HG02840 (cell line): ENCODE data around the gene MRPL43.

Source experiments
- ATAC-seq: cut with Tn5 transposase; IDR thresholded peaks from one replicate; pipeline ENCODE4 v1.9.1; 2021; ENCODE audit warnings: mild to moderate bottlenecking, moderate library complexity, moderate number of reproducible peaks; ENCODE audit not compliant: unreplicated experiment, low FRiP score

The MRPL43 gene

DNA sequence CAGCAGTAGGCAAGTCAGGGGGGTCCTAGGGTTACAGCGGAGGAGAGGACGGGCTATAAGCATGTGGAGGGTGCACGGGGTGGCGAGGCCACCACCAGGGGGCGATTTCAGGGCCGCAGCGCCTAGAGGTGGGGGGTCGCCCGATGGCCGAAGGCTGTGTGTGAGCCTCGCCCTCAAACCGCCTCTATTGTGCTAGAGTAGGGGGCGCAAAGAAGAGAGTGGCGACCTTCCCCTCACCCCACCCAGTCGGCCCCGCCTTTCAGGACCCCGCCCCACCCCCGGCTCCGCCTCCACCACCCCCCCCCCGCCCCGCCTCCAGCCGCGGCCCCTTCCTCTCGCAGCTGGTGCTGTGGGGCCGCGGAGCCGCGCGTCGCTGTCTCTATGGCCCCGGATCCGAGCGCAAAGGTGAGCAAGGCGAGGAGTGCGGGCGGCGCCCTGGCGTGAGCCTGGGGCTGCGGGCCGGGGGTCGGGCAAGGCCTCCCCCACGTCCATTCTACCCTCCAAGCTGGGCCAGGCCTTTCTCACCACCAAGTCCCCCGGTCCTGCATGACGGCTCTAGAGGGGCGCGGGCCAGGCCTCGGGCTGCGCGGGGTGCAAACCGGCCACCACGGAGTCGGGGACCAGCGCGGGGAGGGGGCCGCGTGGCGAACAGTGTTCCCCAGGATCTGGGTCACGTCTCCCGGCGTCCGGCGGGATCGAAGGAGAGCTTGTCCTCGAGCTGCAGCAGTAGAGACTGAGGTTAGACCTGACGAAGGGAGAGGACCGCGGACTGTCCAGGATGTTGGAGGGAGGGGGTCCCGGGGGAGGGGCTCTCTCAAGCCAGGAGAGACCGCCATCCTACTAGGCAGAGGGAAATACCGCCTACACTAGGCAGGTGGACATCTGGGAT lies 17.9 kb downstream of the MRPL43 start, which contains the start of gene SEMA4G:
Gene SEMA4G, plus strand, starts transcription at position 318 of the 889 bp plus-strand sequence. CDS start 3,409 bp downstream, outside the sequence.
- ATAC-seq: no peak

DNA sequence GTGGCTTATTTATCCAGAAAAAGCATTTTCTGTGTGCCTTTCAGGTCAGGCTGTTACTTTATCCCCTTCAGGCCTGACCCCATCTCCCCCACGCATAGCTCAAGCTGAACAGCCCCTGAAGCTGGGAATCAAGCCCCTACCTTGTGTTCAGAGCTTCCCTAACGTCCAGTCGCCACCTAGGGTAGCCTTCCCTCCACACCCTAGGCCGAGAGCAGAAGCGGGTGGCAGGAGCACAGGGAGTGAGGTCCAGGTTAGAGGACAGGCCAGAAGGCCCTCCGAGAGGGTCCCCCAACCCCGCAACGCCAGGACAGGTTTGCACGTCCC lies 18.5 kb downstream of the MRPL43 start:
- no peak for ATAC-seq

DNA sequence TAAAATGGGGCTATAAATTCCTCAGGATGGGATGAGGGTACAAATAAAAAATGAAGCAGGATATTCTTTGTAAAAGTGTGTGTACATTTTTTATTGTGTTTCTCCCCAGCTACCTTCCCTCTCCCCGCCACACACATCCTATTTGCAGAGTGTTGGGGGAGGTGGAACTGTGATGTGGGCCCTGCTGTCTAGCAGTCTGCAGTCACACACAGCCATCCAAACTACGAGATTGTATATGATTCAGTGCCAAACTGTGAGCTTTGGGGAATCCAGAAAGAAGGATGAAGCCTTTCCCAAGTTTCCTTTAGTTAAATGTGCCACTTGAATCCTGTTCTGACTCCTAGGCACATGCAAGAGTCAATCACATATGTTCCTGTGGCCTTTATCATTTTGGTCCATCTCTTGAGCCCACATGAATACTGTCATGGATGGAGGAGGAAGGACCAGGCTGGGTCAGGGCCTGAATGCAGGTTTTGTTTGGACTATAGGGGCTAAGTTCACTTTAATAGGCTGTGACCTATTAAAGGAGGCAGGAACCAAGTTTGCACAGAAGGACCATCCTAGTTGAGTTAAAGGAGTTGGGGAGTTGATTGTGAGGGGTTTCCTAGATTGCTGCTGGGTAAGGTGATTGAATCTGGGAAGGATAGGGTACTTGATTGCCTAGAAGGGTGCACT lies 19.1 kb downstream of the MRPL43 start:
- ATAC-seq: no peak

DNA sequence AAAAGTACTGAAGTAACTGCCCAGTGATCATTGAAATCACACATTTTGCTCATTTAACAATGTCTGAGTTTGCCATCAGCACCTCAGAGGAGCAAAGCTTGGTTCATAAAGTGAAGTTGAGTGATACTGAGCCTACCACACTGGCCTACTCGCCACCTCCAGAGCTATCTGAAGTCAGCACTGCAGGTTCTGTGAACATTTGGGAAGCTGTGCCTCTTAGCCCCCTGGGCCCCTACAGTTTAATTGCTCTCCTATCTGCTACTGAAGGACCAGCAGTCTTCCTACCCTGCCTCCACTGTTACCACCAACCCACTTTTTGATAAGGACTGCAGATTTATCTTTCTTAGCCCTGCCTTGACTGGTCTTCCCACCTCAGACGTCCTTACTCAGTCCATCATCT lies 20.0 kb downstream of the MRPL43 start:
- no peak for ATAC-seq

DNA sequence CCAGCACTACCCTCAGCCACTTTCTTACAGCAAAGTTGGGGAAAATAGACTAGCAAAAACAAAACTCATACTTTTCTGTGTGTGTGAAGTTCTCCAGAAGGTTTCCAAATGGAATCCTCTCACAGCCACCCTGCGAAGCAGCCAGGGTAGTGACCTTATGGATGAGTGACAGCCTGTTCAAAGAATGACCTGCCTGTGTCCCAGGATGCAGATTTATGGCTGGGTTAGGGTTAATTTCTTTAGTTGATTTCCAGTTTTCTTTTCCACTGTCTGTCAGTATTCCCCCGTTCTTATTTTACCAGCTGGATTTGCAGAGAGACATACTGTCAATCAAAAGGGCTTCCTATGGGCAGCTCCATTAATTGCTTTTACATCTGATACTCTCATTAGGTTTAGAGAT lies 20.4 kb downstream of the MRPL43 start:
- ATAC-seq: no peak

GRCh38 chr10:100965820-100966219 lies 21.5 kb downstream of the MRPL43 start:
- ATAC-seq: no peak

- ATAC-seq: no peak
Measured at GRCh38 chr10:100963826-100964225, 23.5 kb downstream of the MRPL43 start.

GRCh38 chr10:100962351-100963080 lies 24.8 kb downstream of the MRPL43 start:
- no peak for ATAC-seq

GRCh38 chr10:100960251-100960650 lies 27.0 kb downstream of the MRPL43 start:
- ATAC-seq: no peak

DNA sequence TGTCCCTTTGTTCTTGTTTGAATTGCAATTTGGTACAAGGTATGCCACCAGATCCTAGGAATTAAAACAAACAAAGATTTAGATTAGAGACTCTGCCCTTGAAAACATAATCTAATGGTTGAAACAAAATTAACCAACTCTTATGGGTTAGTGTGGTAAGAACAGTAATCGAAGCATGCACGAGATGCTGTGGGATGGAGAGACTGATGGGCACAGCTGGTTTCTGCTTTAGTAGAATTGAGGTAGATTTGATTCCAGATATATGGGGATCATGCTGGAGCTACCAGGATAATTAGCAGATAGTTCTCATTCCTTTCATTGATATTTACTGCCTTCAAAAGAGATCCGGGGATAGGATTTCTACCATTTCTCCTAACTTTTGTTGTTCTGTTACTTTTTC lies 38.4 kb downstream of the MRPL43 start:
- ATAC-seq: no peak

- no peak for ATAC-seq
Measured at GRCh38 chr10:100945754-100946153, 41.5 kb downstream of the MRPL43 start.

DNA sequence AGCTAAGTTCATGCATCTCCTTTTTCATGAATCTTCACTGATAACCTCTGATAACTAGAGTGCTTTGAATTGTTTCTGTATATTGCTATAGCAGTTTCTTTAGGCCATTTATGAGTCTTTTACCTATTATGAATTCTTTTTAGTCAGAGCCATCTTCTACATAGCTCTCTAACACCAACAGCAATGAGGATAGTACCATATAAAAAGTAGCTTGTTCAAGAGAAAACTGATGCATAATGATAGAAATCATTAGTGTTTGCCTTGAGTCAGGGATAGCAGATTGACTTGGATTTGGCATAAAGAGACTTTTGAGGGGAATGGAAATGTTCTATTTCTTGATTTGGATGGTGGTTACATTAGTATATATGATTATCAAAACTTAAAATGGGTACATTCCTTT lies 43.8 kb downstream of the MRPL43 start:
- ATAC-seq: no peak

DNA sequence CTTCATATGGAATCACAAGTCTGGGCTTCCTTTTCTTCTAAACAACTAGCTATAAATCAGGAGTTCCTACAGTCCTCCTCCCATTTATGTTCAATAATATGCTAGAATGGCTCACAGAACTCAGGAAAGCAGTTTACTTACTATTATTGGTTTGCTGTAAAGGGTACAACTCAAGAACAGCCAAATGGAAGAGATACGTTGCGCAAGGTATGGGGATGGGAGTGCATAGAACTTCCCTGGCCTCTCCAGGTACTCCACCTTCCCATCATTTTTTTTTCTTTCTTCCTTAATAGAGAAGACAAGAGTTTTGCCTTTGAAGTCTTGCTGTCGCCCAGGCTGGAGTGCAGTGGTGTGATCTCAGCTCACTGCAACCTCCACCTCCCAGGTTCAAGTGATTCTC lies 45.1 kb downstream of the MRPL43 start:
- ATAC-seq: no peak

DNA sequence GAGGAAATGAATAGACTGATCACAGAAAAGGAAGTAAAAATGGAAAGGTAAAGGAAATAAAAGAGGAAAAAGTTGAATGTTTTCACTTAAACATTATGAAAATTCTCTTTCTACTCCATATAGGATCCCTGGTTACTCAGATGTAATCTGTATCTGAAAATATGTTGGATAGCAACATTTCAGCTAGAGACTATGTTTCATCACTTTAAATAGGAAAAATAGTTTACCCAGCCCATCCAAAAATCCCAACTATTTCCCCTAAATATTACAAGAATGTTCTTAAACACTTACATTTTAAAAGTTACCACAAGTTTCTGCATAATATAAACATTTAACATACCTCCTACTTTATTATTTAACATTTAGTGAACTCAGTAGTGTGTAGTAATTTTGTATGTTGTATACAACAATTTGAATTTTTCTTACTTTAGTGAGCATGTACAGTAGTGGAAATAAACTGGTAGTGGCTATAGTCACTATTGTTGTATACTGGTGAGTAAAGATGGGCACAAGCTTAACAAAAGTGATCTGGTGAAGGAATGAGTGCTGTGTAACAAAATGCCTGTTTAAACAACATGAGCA lies 47.4 kb downstream of the MRPL43 start:
- no peak for ATAC-seq
